Liver (tissue), 9 donors: ENCODE results near the gene PSEN2. TPM values are rescaled to one million over a fixed set of nuclear protein-coding genes. Genes with fewer than 3 reads are reported as not detected.
"Not testable (repeated sequence)": the region's sequence is repeated elsewhere in the genome, so short reads cannot be mapped to it uniquely, and the experiment has no call there.

Experiments
- DNase-seq: peaks from one replicate; pipeline ENCODE4 v3.0.0-alpha.2; 2017; ENCODE audit warnings: low spot score
- H3K27ac ChIP-seq, 2 donors: one replicate each; pipeline ENCODE4 v1.7.0; 2013; ENCODE audit warnings: inconsistent platforms in 2 of 2, low read length in 2 of 2, control low read depth in 1 of 2, low read depth in 1 of 2, mild to moderate bottlenecking in 1 of 2
- H3K27me3 ChIP-seq, 4 donors: one replicate each; pipeline versions ENCODE4 v1.6.1 to v1.7.0; 2013; ENCODE audit warnings: low read length in 3 of 4, inconsistent platforms in 1 of 4, mild to moderate bottlenecking in 1 of 4, moderate library complexity in 1 of 4; ENCODE audit not compliant: control insufficient read depth in 4 of 4, insufficient read depth in 4 of 4
- H3K36me3 ChIP-seq, 4 donors: one replicate each; pipeline versions ENCODE4 v1.6.1 to v1.7.0; 2013; ENCODE audit warnings: low read length in 3 of 4, mild to moderate bottlenecking in 3 of 4, low read depth in 1 of 4, moderate library complexity in 1 of 4; ENCODE audit not compliant: control insufficient read depth in 4 of 4, insufficient read depth in 3 of 4
- H3K4me1 ChIP-seq, 4 donors: one replicate each; pipeline versions ENCODE4 v1.6.1 to v1.7.0; 2013; ENCODE audit warnings: low read length in 3 of 4, mild to moderate bottlenecking in 3 of 4, moderate library complexity in 1 of 4; ENCODE audit not compliant: control insufficient read depth in 4 of 4, insufficient read depth in 4 of 4
- H3K4me3 ChIP-seq, 3 donors: one replicate each; pipeline versions ENCODE4 v1.6.1 to v1.7.0; 2013; ENCODE audit warnings: low read length in 3 of 3, control low read depth in 1 of 3, low read depth in 1 of 3, mild to moderate bottlenecking in 1 of 3
- H3K9ac ChIP-seq, 2 donors: one replicate each; pipeline ENCODE4 v1.7.0; 2013; ENCODE audit warnings: low read length in 2 of 2, mild to moderate bottlenecking in 2 of 2, moderate library complexity in 2 of 2, control low read depth in 1 of 2, low read depth in 1 of 2
- H3K9me3 ChIP-seq, 4 donors: one replicate each; pipeline versions ENCODE4 v1.6.1 to v1.7.0; 2013; ENCODE audit warnings: low read length in 3 of 4; ENCODE audit not compliant: control insufficient read depth in 4 of 4
- CTCF ChIP-seq: fragments of 150-350 bp; IDR thresholded peaks from 2 replicates; pipeline ENCODE4 v1.5.1; 2017; ENCODE audit warnings: improper control_type of control experiment, low read depth, low read length; ENCODE audit not compliant: missing input control
- EGR1 ChIP-seq, 2 donors: IDR thresholded peaks; 2 replicates each; pipeline ENCODE4 v1.6.1; 2016 to 2018; ENCODE audit warnings: antibody characterized with exemption in 2 of 2, low read depth in 2 of 2
- FOXA1 ChIP-seq: IDR thresholded peaks from 2 replicates; pipeline ENCODE4 v1.6.1; 2016; ENCODE audit warnings: antibody characterized with exemption
- FOXA2 ChIP-seq: IDR thresholded peaks from 2 replicates; pipeline ENCODE4 v1.6.1; 2016; ENCODE audit warnings: antibody characterized with exemption
- GABPA ChIP-seq, 2 donors: IDR thresholded peaks in 1 of 2; conservative IDR thresholded peaks in 1 of 2; 2 replicates each; pipeline ENCODE4 v1.6.1; 2016; ENCODE audit warnings: antibody characterized with exemption in 2 of 2, mild to moderate bottlenecking in 1 of 2, moderate library complexity in 1 of 2
- HNF4A ChIP-seq, 2 donors: conservative IDR thresholded peaks; 2 replicates each; pipeline ENCODE4 v1.6.1; 2016; ENCODE audit warnings: antibody characterized with exemption in 2 of 2, mild to moderate bottlenecking in 2 of 2
- JUND ChIP-seq, 2 donors: IDR thresholded peaks; 2 replicates each; pipeline ENCODE4 v1.6.1; 2016; ENCODE audit warnings: antibody characterized with exemption in 2 of 2
- NR2F2 ChIP-seq: IDR thresholded peaks from 2 replicates; pipeline ENCODE4 v1.6.1; 2016; ENCODE audit warnings: antibody characterized with exemption
- RAD21 ChIP-seq, 2 donors: IDR thresholded peaks; 2 replicates each; pipeline ENCODE4 v1.6.1; 2016; ENCODE audit warnings: antibody characterized with exemption in 2 of 2, mild to moderate bottlenecking in 2 of 2
- RXRA ChIP-seq, 2 donors: IDR thresholded peaks; 2 replicates each; pipeline ENCODE4 v1.6.1; 2017 to 2018; ENCODE audit warnings: antibody characterized with exemption in 2 of 2, mild to moderate bottlenecking in 1 of 2
- SP1 ChIP-seq: IDR thresholded peaks from 2 replicates; pipeline ENCODE4 v1.6.1; 2018; ENCODE audit warnings: antibody characterized with exemption, mild to moderate bottlenecking
- TAF1 ChIP-seq: conservative IDR thresholded peaks from 2 replicates; pipeline ENCODE4 v1.6.1; 2016; ENCODE audit warnings: antibody characterized with exemption, mild to moderate bottlenecking
- YY1 ChIP-seq: IDR thresholded peaks from 2 replicates; pipeline ENCODE4 v1.6.1; 2016; ENCODE audit warnings: antibody characterized with exemption, mild to moderate bottlenecking
- WGBS: extraction: QIAGEN DNeasy Blood & Tissue Kit; methylation state at CpG from one replicate; pipeline ENCODE4 v1.1.7; 2013; 5-methylcytosine and 5-hydroxymethylcytosine counted together
- polyA plus RNA-seq, 2 donors: library from polyadenylated mRNA; stranded (reverse) in 1 of 2; unstranded in 1 of 2; fragments of 200-250 nt in 1 of 2; fragments of >200 nt in 1 of 2; fragmentation: Nextera tagmentation in 1 of 2; extraction: Ambion mirVana in 1 of 2; gene quantifications; one replicate each; pipeline versions ENCODE4 v1.2.1 to v1.2.3, GENCODE V29; 2013 to 2015
- total RNA-seq, 2 donors: library from RNA; depleted of rRNA; stranded (reverse); fragments of >200 nt; gene quantifications; one replicate each; pipeline ENCODE4 v1.2.3, GENCODE V29; 2014
- TF ChIP-seq, protein P1 (sequence below): IDR thresholded peaks from 2 replicates; pipeline ENCODE4 v1.6.1; 2016; ENCODE audit warnings: antibody characterized with exemption
- TF ChIP-seq, protein P2 (sequence below): IDR thresholded peaks from 2 replicates; pipeline ENCODE4 v1.6.1; 2016; ENCODE audit warnings: antibody characterized with exemption
- TF ChIP-seq, protein P3 (sequence below): IDR thresholded peaks from 2 replicates; pipeline ENCODE4 v1.6.1; 2016; ENCODE audit warnings: antibody characterized with exemption
- donor health status: healthy.
- donor health status: healthy.
- donor health status: healthy.
- donor health status: healthy.
- donor health status: healthy.

PSEN2 gene
- total and polyA plus RNA-seq, 4 donors = 6.9 to 19.0 (median 10.8) TPM

GRCh38 chr1:226831953-226832352, 38.5 kb upstream of the PSEN2 start:
- 89% methylated on average over 4 of the region's 4 CpGs for WGBS
- TF ChIP-seq SP1 = no peak
- TF ChIP-seq JUND (IDR thresholded peaks at IDR 0.05) = no peak
- TF ChIP-seq FOXA2 = no peak
- TF ChIP-seq RXRA (IDR thresholded peaks at IDR 0.05) = no peak
- no peak for TF ChIP-seq GABPA (IDR thresholded peaks at IDR 0.05 in 1 of 2, conservative IDR thresholded peaks at IDR 0.05 in 1 of 2)
- TF ChIP-seq YY1 = no peak
- TF ChIP-seq, protein P1, sequence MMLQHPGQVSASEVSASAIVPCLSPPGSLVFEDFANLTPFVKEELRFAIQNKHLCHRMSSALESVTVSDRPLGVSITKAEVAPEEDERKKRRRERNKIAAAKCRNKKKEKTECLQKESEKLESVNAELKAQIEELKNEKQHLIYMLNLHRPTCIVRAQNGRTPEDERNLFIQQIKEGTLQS = no peak
- no peak for TF ChIP-seq EGR1 (IDR thresholded peaks at IDR 0.05; ENCODE audit: low read depth in 2 of 2)
- no peak for DNase-seq

GRCh38 chr1:226832613-226833012, 37.8 kb upstream of the PSEN2 start:
- peaks cover 0 to 1% (median 0%) of the 10 kb centered on the region in 4 donors for H3K4me1 ChIP-seq
- no peak for DNase-seq
- H3K9me3 ChIP-seq = no peaks in the 10 kb centered on the region
- TF ChIP-seq HNF4A (conservative IDR thresholded peaks at IDR 0.05) = no peak
- TF ChIP-seq GABPA (IDR thresholded peaks at IDR 0.05 in 1 of 2, conservative IDR thresholded peaks at IDR 0.05 in 1 of 2) = no peak
- TF ChIP-seq, protein P2, sequence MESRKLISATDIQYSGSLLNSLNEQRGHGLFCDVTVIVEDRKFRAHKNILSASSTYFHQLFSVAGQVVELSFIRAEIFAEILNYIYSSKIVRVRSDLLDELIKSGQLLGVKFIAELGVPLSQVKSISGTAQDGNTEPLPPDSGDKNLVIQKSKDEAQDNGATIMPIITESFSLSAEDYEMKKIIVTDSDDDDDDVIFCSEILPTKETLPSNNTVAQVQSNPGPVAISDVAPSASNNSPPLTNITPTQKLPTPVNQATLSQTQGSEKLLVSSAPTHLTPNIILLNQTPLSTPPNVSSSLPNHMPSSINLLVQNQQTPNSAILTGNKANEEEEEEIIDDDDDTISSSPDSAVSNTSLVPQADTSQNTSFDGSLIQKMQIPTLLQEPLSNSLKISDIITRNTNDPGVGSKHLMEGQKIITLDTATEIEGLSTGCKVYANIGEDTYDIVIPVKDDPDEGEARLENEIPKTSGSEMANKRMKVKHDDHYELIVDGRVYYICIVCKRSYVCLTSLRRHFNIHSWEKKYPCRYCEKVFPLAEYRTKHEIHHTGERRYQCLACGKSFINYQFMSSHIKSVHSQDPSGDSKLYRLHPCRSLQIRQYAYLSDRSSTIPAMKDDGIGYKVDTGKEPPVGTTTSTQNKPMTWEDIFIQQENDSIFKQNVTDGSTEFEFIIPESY = no peak
- TF ChIP-seq, protein P1 = no peak
- TF ChIP-seq, protein P3, sequence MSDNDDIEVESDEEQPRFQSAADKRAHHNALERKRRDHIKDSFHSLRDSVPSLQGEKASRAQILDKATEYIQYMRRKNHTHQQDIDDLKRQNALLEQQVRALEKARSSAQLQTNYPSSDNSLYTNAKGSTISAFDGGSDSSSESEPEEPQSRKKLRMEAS = no peak
- TF ChIP-seq SP1 = no peak
- no peak for TF ChIP-seq TAF1
- TF ChIP-seq EGR1 (IDR thresholded peaks at IDR 0.05; ENCODE audit: low read depth in 2 of 2) = no peak
- no peak for TF ChIP-seq YY1
- no peak for TF ChIP-seq CTCF
- no peak for TF ChIP-seq NR2F2
- TF ChIP-seq RXRA (IDR thresholded peaks at IDR 0.05) = no peak
- no peak for TF ChIP-seq FOXA1
- TF ChIP-seq RAD21 (IDR thresholded peaks at IDR 0.05) = no peak
- no peaks in the 10 kb centered on the region for H3K27me3 ChIP-seq
- WGBS = 94% methylated on average over 9 of the region's 9 CpGs
- H3K9ac ChIP-seq = no peak overlapping the region
- no peak overlapping the region for H3K4me3 ChIP-seq
- no peaks in the 10 kb centered on the region for H3K36me3 ChIP-seq
- H3K27ac ChIP-seq = no peak overlapping the region

More at GRCh38 chr1:226831953-226832352, 38.5 kb upstream of the PSEN2 start:
- Histone ChIP-seq H3K27me3 (no peaks in the 10 kb centered on the region), H3K4me1 (peaks cover 0 to 1% (median 0%) of the 10 kb centered on the region in 4 donors), H3K9me3 (no peaks in the 10 kb centered on the region), H3K36me3 (no peaks in the 10 kb centered on the region), H3K4me3 (no peak overlapping the region), H3K27ac (no peak overlapping the region), H3K9ac (no peak overlapping the region)

DNA sequence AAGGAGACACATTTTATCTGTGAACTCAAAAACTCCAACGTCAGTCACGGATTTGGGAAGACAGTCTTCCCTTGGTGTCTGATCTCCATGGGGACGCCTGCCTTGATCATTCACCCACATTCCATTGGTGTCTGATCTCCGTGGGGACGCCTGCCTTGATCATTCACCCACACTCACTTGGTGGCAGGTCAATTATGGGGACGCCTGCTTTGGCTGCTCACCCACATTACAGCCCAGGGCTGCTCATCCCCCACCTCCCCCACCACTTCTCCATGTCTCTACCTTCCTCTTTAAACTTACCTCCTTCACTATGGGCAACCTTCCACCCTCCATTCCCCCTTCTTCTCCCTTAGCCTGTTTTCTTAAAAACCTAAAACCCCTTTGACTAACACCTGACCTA, 36.2 kb upstream of the PSEN2 start:
- 83% methylated on average over 6 of the region's 6 CpGs for WGBS
- not testable (repeated sequence) for H3K4me3 ChIP-seq, H3K36me3 ChIP-seq, H3K27me3 ChIP-seq, H3K4me1 ChIP-seq, DNase-seq, H3K9me3 ChIP-seq, H3K9ac ChIP-seq, H3K27ac ChIP-seq

GRCh38 chr1:226835396-226835795, 35.0 kb upstream of the PSEN2 start:
- not testable (repeated sequence) for H3K27ac ChIP-seq, H3K36me3 ChIP-seq, H3K9me3 ChIP-seq, H3K4me3 ChIP-seq, H3K27me3 ChIP-seq, H3K9ac ChIP-seq, DNase-seq, H3K4me1 ChIP-seq
- 94% methylated on average over 7 of the region's 7 CpGs for WGBS

GRCh38 chr1:226837966-226838365, 32.5 kb upstream of the PSEN2 start:
- not testable (repeated sequence) for H3K36me3 ChIP-seq, H3K9me3 ChIP-seq, H3K9ac ChIP-seq, H3K4me1 ChIP-seq, H3K4me3 ChIP-seq, DNase-seq, H3K27me3 ChIP-seq, H3K27ac ChIP-seq
- WGBS = 88% methylated on average over 2 of the region's 2 CpGs
